A549 (cell line): ENCODE data around the gene SVIP. TPM values are rescaled to one million over a fixed set of nuclear protein-coding genes. Genes with fewer than 3 reads are reported as not detected.

Source experiments
- ATAC-seq, 2 experiments: fragments of 200-7000 bp in 1 of 2; fragments of >200 bp in 1 of 2; cut with Nextera tagmentation in 1 of 2; cut with Tn5 transposase in 1 of 2; 3 replicates each; pipeline versions ENCODE4 v1.8.0 to v1.9.1; 2018 to 2020; ENCODE audit warnings: mild to moderate bottlenecking in 1 of 2, moderate library complexity in 1 of 2
- CTCF ChIA-PET: fragments of 300-600 bp; sonication (Branson Sonifier 250); formaldehyde crosslinking; extraction: SDS; loops from one replicate; lab custom pipeline; 2021; ENCODE audit warnings: antibody characterized with exemption, inconsistent platforms; lab: Yijun Ruan, JAX
- POLR2A ChIA-PET: fragments of 350-600 bp; formaldehyde crosslinking; extraction: SDS; loops from one replicate; lab custom pipeline; 2021; ENCODE audit warnings: antibody characterized with exemption, inconsistent platforms; lab: Yijun Ruan, JAX
- DNase-seq, 2 experiments: peaks; one replicate each; pipeline versions ENCODE4 v3.0.0 to v3.0.0-alpha.2; 2011 to 2016; ENCODE audit warnings: low read depth in 1 of 2, low spot score in 1 of 2
- FAIRE-seq: peaks from 2 replicates; lab custom pipeline; 2011; peaks lifted over from hg19 to GRCh38; lab: Jason Lieb, UNC
- H3K27ac ChIP-seq, 2 experiments: fragments of >200 bp; sonication (Bioruptor Twin); formaldehyde crosslinking; 3 replicates each; pipeline ENCODE4 v1.5.1; 2016 to 2017
- H3K4me1 ChIP-seq: fragments of >200 bp; sonication (Bioruptor Twin); formaldehyde crosslinking; 3 replicates; pipeline ENCODE4 v1.6.1; 2016
- H3K4me2 ChIP-seq: fragments of >200 bp; sonication (Bioruptor Twin); formaldehyde crosslinking; 3 replicates; pipeline ENCODE4 v1.6.1; 2016
- H3K4me3 ChIP-seq: fragments of >200 bp; sonication (Bioruptor Twin); formaldehyde crosslinking; 3 replicates; pipeline ENCODE4 v1.5.1; 2016
- H3K9me3 ChIP-seq: fragments of >200 bp; sonication (Bioruptor Twin); formaldehyde crosslinking; 3 replicates; pipeline ENCODE4 v1.6.1; 2016
- ATOH8 ChIP-seq: fragments of 250-450 bp; sonication (Bioruptor Pico); IDR thresholded peaks from 2 replicates; pipeline ENCODE4 v1.5.0; 2020; ENCODE audit warnings: low read depth, mild to moderate bottlenecking, moderate library complexity
- BCL3 ChIP-seq: fragments of >200 bp; sonication (Bioruptor Twin); formaldehyde crosslinking; IDR thresholded peaks from 3 replicates; pipeline ENCODE4 v1.6.1; 2016
- CBX2 ChIP-seq: fragments of 200-600 bp; sonication (generic); IDR thresholded peaks from 2 replicates; pipeline ENCODE4 v1.6.1; 2016; ENCODE audit warnings: low read depth, mild to moderate bottlenecking, borderline replicate concordance
- CHD2 ChIP-seq: fragments of 150-350 bp; IDR thresholded peaks from 2 replicates; pipeline ENCODE4 v1.6.1; 2014; ENCODE audit warnings: low read length; ENCODE audit not compliant: partially characterized antibody
- CHD4 ChIP-seq: fragments of 200-600 bp; sonication (generic); IDR thresholded peaks from 2 replicates; pipeline ENCODE4 v1.6.1; 2016; ENCODE audit warnings: antibody characterized with exemption, mild to moderate bottlenecking, borderline replicate concordance
- CTCF ChIP-seq: fragments of >200 bp; sonication (Bioruptor Twin); formaldehyde crosslinking; IDR thresholded peaks from 3 replicates; pipeline ENCODE4 v1.5.1; 2016
- ELK1 ChIP-seq: fragments of 150-350 bp; IDR thresholded peaks from 2 replicates; pipeline ENCODE4 v1.6.1; 2014; ENCODE audit warnings: low read depth, mild to moderate bottlenecking, low read length
- EP300 ChIP-seq, 2 experiments: fragments of >200 bp; sonication (Bioruptor Twin); formaldehyde crosslinking; IDR thresholded peaks; 2 replicates in 1 of 2; 3 replicates in 1 of 2; pipeline ENCODE4 v1.6.1; 2016 to 2017
- FOSB ChIP-seq: fragments of 250-450 bp; sonication (Bioruptor Pico); IDR thresholded peaks from 2 replicates; pipeline ENCODE4 v1.5.0; 2020; ENCODE audit warnings: mild to moderate bottlenecking, moderate library complexity
- FOXS1 ChIP-seq: fragments of 250-450 bp; sonication (Bioruptor Pico); IDR thresholded peaks from 2 replicates; pipeline ENCODE4 v1.5.0; 2020; ENCODE audit warnings: mild to moderate bottlenecking, moderate library complexity
- HOXA7 ChIP-seq: fragments of 250-450 bp; sonication (Bioruptor Pico); IDR thresholded peaks from 2 replicates; pipeline ENCODE4 v1.5.0; 2020; ENCODE audit warnings: mild to moderate bottlenecking, moderate library complexity
- MAFK ChIP-seq: fragments of 450-650 bp; IDR thresholded peaks from 2 replicates; pipeline ENCODE4 v1.6.1; 2014; ENCODE audit not compliant: partially characterized antibody
- MAZ ChIP-seq: fragments of 150-350 bp; IDR thresholded peaks from 2 replicates; pipeline ENCODE4 v1.6.1; 2014; ENCODE audit warnings: antibody characterized with exemption, low read depth, low read length, borderline replicate concordance
- PHF8 ChIP-seq: fragments of 200-600 bp; sonication (generic); IDR thresholded peaks from 2 replicates; pipeline ENCODE4 v1.6.1; 2016; ENCODE audit warnings: low read depth, mild to moderate bottlenecking, antibody characterized with exemption, moderate library complexity, borderline replicate concordance
- POLR2A ChIP-seq: IDR thresholded peaks from 2 replicates; pipeline ENCODE4 v1.6.1; 2012; ENCODE audit warnings: mild to moderate bottlenecking, low read length
- POLR2AphosphoS2 ChIP-seq: conservative IDR thresholded peaks from 2 replicates; pipeline ENCODE4 v1.6.1; 2012; ENCODE audit warnings: low read length, improper control_type of control experiment, inconsistent platforms
- RCOR1 ChIP-seq: fragments of 150-350 bp; IDR thresholded peaks from 2 replicates; pipeline ENCODE4 v1.6.1; 2014; ENCODE audit warnings: antibody characterized with exemption, low read length, low read depth
- REST ChIP-seq: fragments of 200-600 bp; sonication (generic); IDR thresholded peaks from 2 replicates; pipeline ENCODE4 v1.6.1; 2016; ENCODE audit warnings: antibody characterized with exemption, mild to moderate bottlenecking, moderate library complexity
- RNF2 ChIP-seq: fragments of 200-600 bp; sonication (generic); IDR thresholded peaks from 2 replicates; pipeline ENCODE4 v1.6.1; 2016; ENCODE audit warnings: low read depth, mild to moderate bottlenecking, antibody characterized with exemption, moderate library complexity, borderline replicate concordance
- ZFP36 ChIP-seq: fragments of 450-650 bp; IDR thresholded peaks from 2 replicates; pipeline ENCODE4 v1.6.1; 2014; ENCODE audit warnings: borderline replicate concordance; ENCODE audit not compliant: partially characterized antibody
- WGBS: methylation state at CpG from one replicate; pipeline ENCODE4 v1.1.6; 2017; ENCODE audit errors: missing lambda C conversion rate; 5-methylcytosine and 5-hydroxymethylcytosine counted together
- polyA plus RNA-seq, 4 experiments: library from polyadenylated mRNA; depleted of rRNA in 3 of 4; stranded (reverse); fragments of >200 nt; fragmentation: RNase III in 1 of 4; extraction: RNeasy Plus Mini Kit Qiagen cat#74134 plus additional on column Dnase treatment in 1 of 4; gene quantifications; 2 replicates in 3 of 4; 3 replicates in 1 of 4; pipeline ENCODE4 v1.2.3, GENCODE V29; 2011 to 2017

The SVIP gene
- polyA plus RNA-seq, 2 of the 4 experiments (the other 2 are of a cell fraction): 9.1 to 19.5 TPM

GRCh38 chr11:22800482-22800881, 29.1 kb downstream of the SVIP start (continued):
- no peak for TF ChIP-seq REST

- ATAC-seq (no peak), FAIRE-seq (no peak)
- no peak overlapping the region for H3K4me2 ChIP-seq
- TF ChIP-seq FOXS1 (CRISPR knock-in tag): no peak
- TF ChIP-seq RCOR1: no peak
- TF ChIP-seq CHD4: no peak
- no peak for TF ChIP-seq MAZ
- TF ChIP-seq POLR2AphosphoS2: no peak
- no peak for TF ChIP-seq HOXA7 (CRISPR knock-in tag)
- no peak for TF ChIP-seq MAFK
- TF ChIP-seq BCL3: no peak
- TF ChIP-seq ATOH8: no peak
- TF ChIP-seq, all 56 proteins: peak for 0
- Histone ChIP-seq H3K4me1 (peaks cover 17% of the 10 kb centered on the region; the same call in 2 of the 3 replicates), H3K9me3 (no peaks in the 10 kb centered on the region), H3K4me3 (no peak overlapping the region), H3K27ac (no peak overlapping the region)
- DNase-seq: no peak
- CTCF ChIA-PET: interaction anchor here (1.6 kb wide), 1 partner anchor 31 kb away, joined by 4 read pairs; the partner anchor contains the start of gene SVIP
- WGBS: 10% methylated on average over 1 of the region's 1 CpG
- POLR2A ChIA-PET: no interaction called here
Measured at GRCh38 chr11:22798901-22799300, 30.7 kb downstream of the SVIP start.

GRCh38 chr11:22797047-22797446, 32.6 kb downstream of the SVIP start:
- FAIRE-seq: no peak

More at GRCh38 chr11:22797047-22797446, 32.6 kb downstream of the SVIP start:
- 83% methylated on average over 3 of the region's 3 CpGs for WGBS
- Histone ChIP-seq H3K27ac (no peak overlapping the region), H3K4me2 (no peak overlapping the region), H3K9me3 (no peaks in the 10 kb centered on the region), H3K4me3 (no peak overlapping the region), H3K4me1 (peaks cover 31% of the 10 kb centered on the region)
- ChIA-PET POLR2A (no interaction called here), CTCF (interaction anchor here (2.0 kb wide), 1 partner anchor 9 kb away, joined by 15 read pairs; no protein-coding TSS in a partner anchor)
- ATAC-seq (no peak), DNase-seq (no peak)
- TF ChIP-seq CHD4: no peak
- TF ChIP-seq PHF8: no peak
- no peak for TF ChIP-seq REST
- no peak for TF ChIP-seq RCOR1
- TF ChIP-seq EP300 (IDR thresholded peaks at IDR 0.05): no peak
- no peak for TF ChIP-seq ZFP36
- no peak for TF ChIP-seq CHD2
- no peak for TF ChIP-seq POLR2A
- no peak for TF ChIP-seq CTCF
- TF ChIP-seq CBX2: no peak
- TF ChIP-seq RNF2: no peak
- TF ChIP-seq FOSB (CRISPR knock-in tag): no peak
- no peak for TF ChIP-seq ELK1
